Vagina (tissue), 2 donors: ENCODE results near the gene BFSP2. TPM values are rescaled to one million over a fixed set of nuclear protein-coding genes. Genes with fewer than 3 reads are reported as not detected.

Experiments
- DNase-seq, 2 donors: peaks; one replicate each; pipeline ENCODE4 v3.0.0-alpha.2; 2017; ENCODE audit errors: extremely low spot score in 2 of 2
- H3K27ac ChIP-seq: fragments of 200-600 bp; sonication (generic); one replicate; pipeline ENCODE4 v1.5.1; 2019
- H3K27me3 ChIP-seq: fragments of 200-600 bp; sonication (generic); one replicate; pipeline ENCODE4 v1.5.1; 2019
- H3K36me3 ChIP-seq, 2 donors: fragments of 200-600 bp; sonication (generic); one replicate each; pipeline ENCODE4 v1.5.1; 2017 to 2019
- H3K4me1 ChIP-seq: fragments of 200-600 bp; sonication (generic); one replicate; pipeline ENCODE4 v1.5.1; 2019
- H3K4me3 ChIP-seq, 2 donors: fragments of 200-600 bp; sonication (generic); 1 replicate in 1 of 2; 2 replicates in 1 of 2; pipeline ENCODE4 v1.5.1; 2016 to 2019
- H3K9me3 ChIP-seq: fragments of 200-600 bp; sonication (generic); one replicate; pipeline ENCODE4 v1.5.1; 2019
- POLR2A ChIP-seq, 2 donors: fragments of 450-650 bp; IDR thresholded peaks; one replicate each; pipeline ENCODE4 v1.6.1; 2017; ENCODE audit warnings: antibody characterized with exemption in 2 of 2, mild to moderate bottlenecking in 2 of 2, moderate library complexity in 2 of 2
- POLR2AphosphoS5 ChIP-seq, 2 donors: sonication (generic); formaldehyde crosslinking; IDR thresholded peaks; one replicate each; pipeline ENCODE4 v1.9.0; 2017; ENCODE audit warnings: antibody characterized with exemption in 2 of 2, mild to moderate bottlenecking in 2 of 2, low read depth in 1 of 2; ENCODE audit not compliant: insufficient read depth in 1 of 2
- intact Hi-C: fragments of 100-400 bp; cut with DNase I; formaldehyde crosslinking; loops from one replicate; pipeline ENCODE4 v1.15.1; 2023
- total RNA-seq: library from RNA; depleted of rRNA; stranded (reverse); fragments of >200 nt; gene quantifications from one replicate; pipeline ENCODE4 v1.2.3, GENCODE V29; 2016
- TF ChIP-seq, protein P1 (sequence below), 3 experiments: fragments of 450-650 bp in 2 of 3; fragments of 200-600 bp in 1 of 3; sonication (generic) in 1 of 3; IDR thresholded peaks; one replicate each; pipeline ENCODE4 v1.5.1; 2017 to 2019; ENCODE audit warnings: antibody characterized with exemption in 3 of 3, mild to moderate bottlenecking in 2 of 3, moderate library complexity in 2 of 3

The BFSP2 gene
- total RNA-seq, 1 donor from 2014 or later = not detected

DNA sequence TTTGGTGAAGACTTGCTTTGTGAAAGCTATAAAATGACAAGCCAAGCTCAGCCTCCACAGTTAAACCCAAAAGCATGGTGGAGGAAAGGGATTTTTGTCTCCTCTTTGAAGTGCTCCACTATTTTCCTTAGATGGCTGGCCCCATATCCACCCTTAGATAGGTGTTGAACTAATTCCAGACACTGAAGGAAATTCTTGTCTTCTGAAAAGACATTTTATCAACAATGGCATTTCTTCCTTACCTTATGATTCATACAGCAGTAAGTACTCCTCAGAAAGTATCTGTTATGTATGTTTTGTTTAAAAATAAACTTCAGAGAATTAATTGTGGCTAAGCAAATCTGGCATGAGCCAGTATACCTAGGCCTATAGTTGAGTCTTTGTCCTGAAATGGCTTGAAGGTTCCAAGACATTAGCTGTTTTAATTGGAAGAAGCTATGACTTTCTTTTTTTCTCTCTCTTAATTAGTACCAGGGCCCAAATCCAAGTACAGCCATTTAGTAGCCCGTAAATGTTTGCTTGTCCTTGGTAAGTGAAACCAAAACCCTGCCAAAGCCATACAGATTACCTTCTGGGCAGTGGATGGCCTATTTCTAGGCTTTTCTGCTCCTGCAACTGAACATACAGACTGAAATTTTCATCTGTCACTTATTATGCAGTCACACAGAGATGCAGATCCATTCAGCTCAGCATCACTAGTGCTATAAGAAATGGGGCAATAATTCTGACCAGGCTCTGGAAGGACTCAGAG is 5.1 kb upstream of the BFSP2 start:
- no peak for DNase-seq
- H3K27me3 ChIP-seq = no peaks in the 10 kb centered on the region
- no peak overlapping the region for H3K4me3 ChIP-seq

DNA sequence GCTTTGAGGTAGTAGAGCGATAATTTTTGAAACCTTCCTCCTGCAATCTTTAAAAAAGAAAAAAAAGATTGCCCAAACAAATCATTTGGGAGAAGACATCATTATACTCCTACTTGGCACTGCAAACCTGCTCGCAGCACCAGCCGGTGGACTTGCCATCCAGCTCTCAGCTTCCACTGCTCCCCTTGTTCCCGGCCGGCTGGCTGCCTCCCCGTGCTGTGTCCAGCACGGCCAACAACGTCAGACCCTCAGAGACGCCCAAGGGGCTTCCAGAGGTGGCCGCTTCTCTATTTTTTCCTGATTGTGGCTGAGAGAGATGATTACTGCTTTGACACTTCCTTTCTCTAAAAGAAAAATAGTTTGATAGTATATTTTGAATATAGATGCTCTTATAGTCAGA is 3.0 kb upstream of the BFSP2 start:
- no peaks in the 10 kb centered on the region for H3K36me3 ChIP-seq
- no peak for DNase-seq
- intact Hi-C loops = no loop called here
- H3K4me1 ChIP-seq = no peaks in the 10 kb centered on the region
- no peak overlapping the region for H3K27ac ChIP-seq
- no peaks in the 10 kb centered on the region for H3K9me3 ChIP-seq
- no peak overlapping the region for H3K4me3 ChIP-seq
- no peaks in the 10 kb centered on the region for H3K27me3 ChIP-seq
- TF ChIP-seq POLR2AphosphoS5 (IDR thresholded peaks at IDR 0.05; ENCODE audit: insufficient read depth in 1 of 2, low read depth in 1 of 2) (no peak), POLR2A (IDR thresholded peaks at IDR 0.05) (no peak)
- TF ChIP-seq, protein P1, sequence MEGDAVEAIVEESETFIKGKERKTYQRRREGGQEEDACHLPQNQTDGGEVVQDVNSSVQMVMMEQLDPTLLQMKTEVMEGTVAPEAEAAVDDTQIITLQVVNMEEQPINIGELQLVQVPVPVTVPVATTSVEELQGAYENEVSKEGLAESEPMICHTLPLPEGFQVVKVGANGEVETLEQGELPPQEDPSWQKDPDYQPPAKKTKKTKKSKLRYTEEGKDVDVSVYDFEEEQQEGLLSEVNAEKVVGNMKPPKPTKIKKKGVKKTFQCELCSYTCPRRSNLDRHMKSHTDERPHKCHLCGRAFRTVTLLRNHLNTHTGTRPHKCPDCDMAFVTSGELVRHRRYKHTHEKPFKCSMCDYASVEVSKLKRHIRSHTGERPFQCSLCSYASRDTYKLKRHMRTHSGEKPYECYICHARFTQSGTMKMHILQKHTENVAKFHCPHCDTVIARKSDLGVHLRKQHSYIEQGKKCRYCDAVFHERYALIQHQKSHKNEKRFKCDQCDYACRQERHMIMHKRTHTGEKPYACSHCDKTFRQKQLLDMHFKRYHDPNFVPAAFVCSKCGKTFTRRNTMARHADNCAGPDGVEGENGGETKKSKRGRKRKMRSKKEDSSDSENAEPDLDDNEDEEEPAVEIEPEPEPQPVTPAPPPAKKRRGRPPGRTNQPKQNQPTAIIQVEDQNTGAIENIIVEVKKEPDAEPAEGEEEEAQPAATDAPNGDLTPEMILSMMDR (IDR thresholded peaks at IDR 0.05) = no peak

More for the DNA sequence above, 5.1 kb upstream of the BFSP2 start:
- H3K27ac ChIP-seq = no peak overlapping the region
- intact Hi-C loops = no loop called here
- no peaks in the 10 kb centered on the region for H3K4me1 ChIP-seq
- TF ChIP-seq POLR2A (IDR thresholded peaks at IDR 0.05) = no peak
- TF ChIP-seq POLR2AphosphoS5 (IDR thresholded peaks at IDR 0.05; ENCODE audit: insufficient read depth in 1 of 2, low read depth in 1 of 2) = no peak
- TF ChIP-seq, protein P1 (IDR thresholded peaks at IDR 0.05) = no peak
- H3K9me3 ChIP-seq = no peaks in the 10 kb centered on the region
- no peaks in the 10 kb centered on the region for H3K36me3 ChIP-seq

DNA sequence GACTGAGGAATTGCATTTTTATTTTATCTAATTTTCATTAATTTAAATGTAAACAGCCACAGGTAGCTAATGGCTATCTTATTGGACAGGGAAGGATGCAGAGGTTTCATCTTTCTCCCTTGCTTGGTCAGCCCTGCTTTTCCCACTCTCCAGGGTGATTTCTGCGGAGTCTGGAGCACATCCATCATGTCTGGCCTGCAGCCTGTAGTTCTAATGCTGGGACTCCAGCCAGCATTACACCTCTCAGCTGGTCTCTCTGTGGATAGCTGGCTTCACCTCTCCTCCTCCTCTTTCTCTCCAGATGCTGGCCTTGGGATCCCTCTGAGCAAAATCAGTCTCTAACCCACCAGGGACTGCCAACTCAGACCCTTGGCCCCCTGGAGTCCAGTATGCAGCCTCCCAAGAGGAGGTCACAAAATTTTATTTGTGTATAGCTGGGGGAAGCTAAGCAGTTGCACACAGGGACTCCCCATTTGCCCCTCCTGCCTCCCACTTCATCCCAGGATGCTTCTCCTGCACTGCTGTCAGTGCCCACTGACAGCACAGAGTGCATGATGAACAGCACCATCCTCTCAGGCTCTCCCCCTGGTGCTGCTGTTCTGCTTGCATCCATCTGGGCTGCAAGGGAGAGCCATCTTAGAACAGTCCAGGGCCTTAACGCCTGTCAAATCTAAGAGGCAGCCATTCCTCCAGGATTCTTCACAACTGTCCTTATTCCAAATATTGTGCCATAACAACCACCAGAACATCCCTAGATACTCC is 1.7 kb downstream of the BFSP2 start:
- intact Hi-C loops = no loop called here
- TF ChIP-seq, protein P1 (IDR thresholded peaks at IDR 0.05) = no peak
- TF ChIP-seq POLR2A (IDR thresholded peaks at IDR 0.05) = no peak
- TF ChIP-seq POLR2AphosphoS5 (IDR thresholded peaks at IDR 0.05; ENCODE audit: insufficient read depth in 1 of 2, low read depth in 1 of 2) = no peak
- Histone ChIP-seq H3K27ac (no peak overlapping the region), H3K4me3 (no peak overlapping the region), H3K9me3 (no peaks in the 10 kb centered on the region), H3K27me3 (no peaks in the 10 kb centered on the region), H3K36me3 (no peaks in the 10 kb centered on the region), H3K4me1 (no peaks in the 10 kb centered on the region)
- no peak for DNase-seq

DNA sequence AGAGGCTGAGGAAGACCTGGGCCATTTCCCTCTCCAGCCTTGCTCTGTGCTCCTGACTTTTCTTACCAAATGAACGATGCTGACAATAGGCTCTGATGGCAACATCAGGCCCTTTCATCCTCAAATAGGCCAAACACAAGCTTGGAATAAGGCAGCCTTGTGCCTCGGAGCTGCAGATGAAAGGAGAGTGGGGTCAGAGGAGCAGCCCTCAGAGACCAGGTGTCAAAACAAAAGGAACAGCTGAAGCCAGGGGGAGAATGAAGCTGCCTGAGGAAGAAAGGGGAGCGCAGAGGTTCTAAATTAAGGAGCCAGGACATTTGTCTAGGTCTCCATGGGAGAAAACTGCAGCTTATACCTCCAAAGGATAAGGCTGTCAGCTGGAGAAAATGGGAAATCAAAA is 5.1 kb downstream of the BFSP2 start:
- no peak for TF ChIP-seq POLR2A (IDR thresholded peaks at IDR 0.05)
- TF ChIP-seq, protein P1 (IDR thresholded peaks at IDR 0.05) = no peak
- TF ChIP-seq POLR2AphosphoS5 (IDR thresholded peaks at IDR 0.05; ENCODE audit: insufficient read depth in 1 of 2, low read depth in 1 of 2) = no peak
- no peaks in the 10 kb centered on the region for H3K4me1 ChIP-seq
- intact Hi-C loops = no loop called here
- H3K27me3 ChIP-seq = no peaks in the 10 kb centered on the region
- no peaks in the 10 kb centered on the region for H3K36me3 ChIP-seq
- no peak overlapping the region for H3K27ac ChIP-seq
- no peaks in the 10 kb centered on the region for H3K9me3 ChIP-seq
- DNase-seq = no peak
- no peak overlapping the region for H3K4me3 ChIP-seq

DNA sequence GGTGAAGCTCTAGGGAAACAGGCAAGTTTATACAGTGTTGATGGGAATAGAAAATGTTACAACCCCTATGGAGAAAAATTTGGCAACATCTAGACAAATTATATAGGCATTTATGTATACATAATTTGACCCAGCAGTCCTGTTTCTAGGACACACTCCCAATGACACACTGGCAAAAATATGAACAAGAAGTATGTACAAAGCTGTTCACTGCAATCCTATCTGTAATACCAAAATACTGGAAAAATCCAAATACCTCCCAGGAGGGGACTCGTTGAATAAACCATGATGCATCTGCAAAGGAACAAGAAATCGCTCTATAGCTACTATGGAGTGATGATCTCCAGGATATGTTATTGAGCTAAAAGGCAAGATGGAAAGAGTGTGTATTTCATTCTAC is 8.5 kb downstream of the BFSP2 start:
- TF ChIP-seq POLR2AphosphoS5 (IDR thresholded peaks at IDR 0.05; ENCODE audit: insufficient read depth in 1 of 2, low read depth in 1 of 2) = no peak
- no peak for TF ChIP-seq POLR2A (IDR thresholded peaks at IDR 0.05)
- TF ChIP-seq, protein P1 (IDR thresholded peaks at IDR 0.05) = no peak
- H3K27ac ChIP-seq = no peak overlapping the region
- intact Hi-C loops = no loop called here
- no peak for DNase-seq
- H3K27me3 ChIP-seq = no peaks in the 10 kb centered on the region
- no peak overlapping the region for H3K4me3 ChIP-seq
- H3K9me3 ChIP-seq = no peaks in the 10 kb centered on the region
- H3K36me3 ChIP-seq = no peaks in the 10 kb centered on the region
- no peaks in the 10 kb centered on the region for H3K4me1 ChIP-seq
